Hepatocyte (in vitro differentiated cells): ENCODE results near the gene OR56A5.

Experiments
- EZH2 ChIP-seq: fragments of 200-600 bp; sonication (generic); IDR thresholded peaks from 2 replicates; pipeline ENCODE4 v1.6.1; 2016; ENCODE audit warnings: antibody characterized with exemption, mild to moderate bottlenecking, borderline replicate concordance
- TF ChIP-seq, protein P1 (sequence below): fragments of 200-600 bp; sonication (generic); IDR thresholded peaks from 2 replicates; pipeline ENCODE4 v1.5.1; 2016; ENCODE audit warnings: antibody characterized with exemption, mild to moderate bottlenecking; ENCODE audit not compliant: poor library complexity

DNA sequence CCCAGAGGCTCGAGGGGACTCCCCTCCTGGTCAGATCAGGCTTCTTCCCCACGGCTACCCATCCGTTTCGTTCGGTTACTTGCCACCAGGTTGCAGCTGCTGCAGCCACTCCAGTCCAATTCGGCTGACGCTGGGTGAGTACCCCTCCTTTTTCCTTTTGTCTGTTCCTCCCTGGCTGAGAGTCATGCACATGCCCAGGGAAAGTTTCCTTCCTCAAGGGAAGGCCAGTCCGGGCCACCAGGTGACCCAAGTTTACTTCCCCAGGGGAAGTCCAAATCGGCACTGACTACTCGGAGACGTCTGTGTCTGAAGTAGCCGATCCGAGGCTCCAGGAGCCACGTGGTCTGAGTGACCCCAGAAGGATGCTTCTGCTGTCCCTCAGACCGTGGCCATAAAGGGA is 39.5 kb downstream of the OR56A5 start:
- TF ChIP-seq, protein P1, sequence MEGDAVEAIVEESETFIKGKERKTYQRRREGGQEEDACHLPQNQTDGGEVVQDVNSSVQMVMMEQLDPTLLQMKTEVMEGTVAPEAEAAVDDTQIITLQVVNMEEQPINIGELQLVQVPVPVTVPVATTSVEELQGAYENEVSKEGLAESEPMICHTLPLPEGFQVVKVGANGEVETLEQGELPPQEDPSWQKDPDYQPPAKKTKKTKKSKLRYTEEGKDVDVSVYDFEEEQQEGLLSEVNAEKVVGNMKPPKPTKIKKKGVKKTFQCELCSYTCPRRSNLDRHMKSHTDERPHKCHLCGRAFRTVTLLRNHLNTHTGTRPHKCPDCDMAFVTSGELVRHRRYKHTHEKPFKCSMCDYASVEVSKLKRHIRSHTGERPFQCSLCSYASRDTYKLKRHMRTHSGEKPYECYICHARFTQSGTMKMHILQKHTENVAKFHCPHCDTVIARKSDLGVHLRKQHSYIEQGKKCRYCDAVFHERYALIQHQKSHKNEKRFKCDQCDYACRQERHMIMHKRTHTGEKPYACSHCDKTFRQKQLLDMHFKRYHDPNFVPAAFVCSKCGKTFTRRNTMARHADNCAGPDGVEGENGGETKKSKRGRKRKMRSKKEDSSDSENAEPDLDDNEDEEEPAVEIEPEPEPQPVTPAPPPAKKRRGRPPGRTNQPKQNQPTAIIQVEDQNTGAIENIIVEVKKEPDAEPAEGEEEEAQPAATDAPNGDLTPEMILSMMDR: no peak
- TF ChIP-seq EZH2: no peak
